PC-3 (cell line): ENCODE data around the gene RIOX2. TPM values are rescaled to one million over a fixed set of nuclear protein-coding genes. Genes with fewer than 3 reads are reported as not detected.

Experiments used
- ATAC-seq: fragments of 200-7000 bp; cut with Tn5 transposase; 2 replicates; pipeline ENCODE4 v1.9.1; 2020; ENCODE audit warnings: mild to moderate bottlenecking, moderate library complexity
- BruUV-seq: library from RNA; stranded (reverse); fragments of 400-500 nt; replicated peaks from 2 replicates; lab custom pipeline; 2021; lab: Mats Ljungman, UMichigan
- CTCF ChIA-PET: fragments of 300-600 bp; sonication (Branson Sonifier 250); formaldehyde crosslinking; loops from one replicate; lab custom pipeline; 2022; ENCODE audit warnings: antibody characterized with exemption; lab: Charles Lee
- POLR2A ChIA-PET: fragments of 300-600 bp; sonication (Branson Sonifier 250); formaldehyde crosslinking; loops from one replicate; lab custom pipeline; 2022; ENCODE audit warnings: antibody characterized with exemption; ENCODE audit not compliant: unreplicated experiment; lab: Charles Lee
- DNase-seq: peaks from one replicate; pipeline ENCODE4 v3.0.0-alpha.2; 2015
- H2AFZ ChIP-seq: fragments of 300-600 bp; sonication (generic); 2 replicates; pipeline ENCODE4 v1.6.0; 2016; ENCODE audit warnings: antibody characterized with exemption, low read length
- H3F3A ChIP-seq: fragments of 300-600 bp; sonication (generic); one replicate; pipeline ENCODE4 v1.6.0; 2017; ENCODE audit warnings: antibody characterized with exemption, low read length, control low read depth, mild to moderate bottlenecking; ENCODE audit not compliant: unreplicated experiment
- H3K27ac ChIP-seq: fragments of 300-600 bp; sonication (generic); 2 replicates; pipeline ENCODE4 v1.5.1; 2016; ENCODE audit warnings: mild to moderate bottlenecking, low read length
- H3K27me3 ChIP-seq: fragments of 300-600 bp; sonication (generic); 2 replicates; pipeline ENCODE4 v1.6.1; 2016; ENCODE audit warnings: low read length, mixed read lengths
- H3K36me3 ChIP-seq: fragments of 300-600 bp; sonication (generic); 2 replicates; pipeline ENCODE4 v1.6.1; 2016; ENCODE audit warnings: low read depth, mixed run types, low read length, mixed read lengths
- H3K4me1 ChIP-seq: fragments of 300-600 bp; sonication (generic); 2 replicates; pipeline ENCODE4 v1.5.1; 2016; ENCODE audit warnings: low read length; ENCODE audit not compliant: insufficient read depth
- H3K4me2 ChIP-seq: fragments of 300-600 bp; sonication (generic); 2 replicates; pipeline ENCODE4 v1.6.0; 2016; ENCODE audit warnings: low read length
- H3K4me3 ChIP-seq: fragments of 300-600 bp; sonication (generic); 2 replicates; pipeline ENCODE4 v1.5.1; 2016; ENCODE audit warnings: mild to moderate bottlenecking, low read length, mixed read lengths
- H3K79me2 ChIP-seq: fragments of 300-600 bp; sonication (generic); 2 replicates; pipeline ENCODE4 v1.6.1; 2017; ENCODE audit warnings: low read length, mixed read lengths
- H3K9ac ChIP-seq: fragments of 300-600 bp; sonication (generic); 2 replicates; pipeline ENCODE4 v1.6.0; 2016; ENCODE audit warnings: mild to moderate bottlenecking, low read length
- H3K9me2 ChIP-seq: fragments of 300-600 bp; sonication (generic); replicated peaks from 2 replicates; pipeline ENCODE4 v1.6.1; 2016; ENCODE audit warnings: mixed run types, low read length, mixed read lengths
- H3K9me3 ChIP-seq: fragments of 300-600 bp; sonication (generic); 2 replicates; pipeline ENCODE4 v1.6.1; 2016; ENCODE audit warnings: low read length, mixed read lengths
- H4K20me1 ChIP-seq: fragments of 300-600 bp; sonication (generic); 2 replicates; pipeline ENCODE4 v1.6.1; 2016; ENCODE audit warnings: low read length, mixed read lengths
- EZH2 ChIP-seq: fragments of 300-600 bp; sonication (generic); IDR thresholded peaks from one replicate; pipeline ENCODE4 v1.6.1; 2017; ENCODE audit warnings: antibody characterized with exemption, mild to moderate bottlenecking, low read length; ENCODE audit not compliant: unreplicated experiment
- EZH2phosphoT487 ChIP-seq: fragments of 300-600 bp; sonication (generic); IDR thresholded peaks from 2 replicates; pipeline ENCODE4 v1.6.1; 2018; ENCODE audit warnings: mild to moderate bottlenecking, antibody characterized with exemption, low read length, borderline replicate concordance
- intact Hi-C: fragments of 100-400 bp; cut with micrococcal nuclease; formaldehyde crosslinking; loops from 2 replicates; pipeline ENCODE4 v1.9.0; 2023
- total RNA-seq: library from RNA; depleted of rRNA; stranded (reverse); fragments of >200 nt; gene quantifications from 2 replicates; pipeline ENCODE4 v1.2.3, GENCODE V29; 2014; rRNA removed
- TF ChIP-seq, protein P1 (sequence below): fragments of 300-600 bp; sonication (generic); conservative IDR thresholded peaks from 2 replicates; pipeline ENCODE4 v1.5.1; 2017; ENCODE audit warnings: antibody characterized with exemption, low read depth, mild to moderate bottlenecking, low read length

Gene RIOX2
- total RNA-seq, 1 experiment from 2014 or later: 46.4 TPM

- no peaks in the 10 kb centered on the region for H3K9me2 ChIP-seq
- no peaks in the 10 kb centered on the region for H3K9me3 ChIP-seq
- H3K4me2 ChIP-seq: no peak overlapping the region
- no TSS peak for BruUV-seq
- no peaks in the 10 kb centered on the region for H4K20me1 ChIP-seq
- H3K9ac ChIP-seq: no peak overlapping the region
- H2AFZ ChIP-seq: no peak overlapping the region
- H3K27me3 ChIP-seq: no peaks in the 10 kb centered on the region
- no peak for ATAC-seq
- H3K4me3 ChIP-seq: no peak overlapping the region
- CTCF ChIA-PET: no interaction called here
- 0 out of 2 replicates have a peak, but pooled peaks cover 4% of the 10 kb centered on the region for H3K36me3 ChIP-seq
- no peaks in the 10 kb centered on the region for H3K4me1 ChIP-seq
- no peaks in the 10 kb centered on the region for H3F3A ChIP-seq
- no peak overlapping the region for H3K27ac ChIP-seq
- intact Hi-C loops: no loop called here
- TF ChIP-seq EZH2: no peak
- TF ChIP-seq EZH2phosphoT487: no peak
- TF ChIP-seq, protein P1, sequence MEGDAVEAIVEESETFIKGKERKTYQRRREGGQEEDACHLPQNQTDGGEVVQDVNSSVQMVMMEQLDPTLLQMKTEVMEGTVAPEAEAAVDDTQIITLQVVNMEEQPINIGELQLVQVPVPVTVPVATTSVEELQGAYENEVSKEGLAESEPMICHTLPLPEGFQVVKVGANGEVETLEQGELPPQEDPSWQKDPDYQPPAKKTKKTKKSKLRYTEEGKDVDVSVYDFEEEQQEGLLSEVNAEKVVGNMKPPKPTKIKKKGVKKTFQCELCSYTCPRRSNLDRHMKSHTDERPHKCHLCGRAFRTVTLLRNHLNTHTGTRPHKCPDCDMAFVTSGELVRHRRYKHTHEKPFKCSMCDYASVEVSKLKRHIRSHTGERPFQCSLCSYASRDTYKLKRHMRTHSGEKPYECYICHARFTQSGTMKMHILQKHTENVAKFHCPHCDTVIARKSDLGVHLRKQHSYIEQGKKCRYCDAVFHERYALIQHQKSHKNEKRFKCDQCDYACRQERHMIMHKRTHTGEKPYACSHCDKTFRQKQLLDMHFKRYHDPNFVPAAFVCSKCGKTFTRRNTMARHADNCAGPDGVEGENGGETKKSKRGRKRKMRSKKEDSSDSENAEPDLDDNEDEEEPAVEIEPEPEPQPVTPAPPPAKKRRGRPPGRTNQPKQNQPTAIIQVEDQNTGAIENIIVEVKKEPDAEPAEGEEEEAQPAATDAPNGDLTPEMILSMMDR: no peak
- POLR2A ChIA-PET: no interaction called here
- H3K79me2 ChIP-seq: no peaks in the 10 kb centered on the region
- no peak for DNase-seq
Observed at GRCh38 chr3:97896129-97896528, 76.1 kb downstream of the RIOX2 start.

DNA sequence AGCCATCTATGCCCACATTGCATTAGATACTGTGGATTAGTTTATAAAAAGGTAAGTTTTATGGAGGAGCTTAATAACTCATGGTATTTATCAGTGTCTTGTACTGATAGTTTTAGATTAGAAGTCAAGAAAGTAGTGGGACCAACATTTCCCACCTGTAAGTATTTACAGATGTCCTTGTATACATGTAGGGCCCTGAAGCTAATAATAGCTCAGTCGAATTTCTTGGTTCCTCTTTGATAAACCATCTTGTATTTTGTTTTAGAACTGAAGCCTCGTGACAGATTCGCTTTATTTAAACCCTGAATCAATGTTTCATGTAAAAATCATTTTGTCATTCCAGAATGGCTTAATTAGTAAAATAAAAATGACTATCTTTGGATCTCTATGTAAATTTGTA lies 77.0 kb downstream of the RIOX2 start:
- no peak for DNase-seq
- CTCF ChIA-PET: interaction anchor here (0.6 kb wide), 1 partner anchor 103 kb away, joined by 3 read pairs; no protein-coding TSS in a partner anchor
- POLR2A ChIA-PET: no interaction called here
- H3K36me3 ChIP-seq: no peaks in the 10 kb centered on the region
- H3K27me3 ChIP-seq: no peaks in the 10 kb centered on the region
- TF ChIP-seq EZH2 (no peak), EZH2phosphoT487 (no peak)
- TF ChIP-seq, protein P1: no peak
- H3F3A ChIP-seq: no peaks in the 10 kb centered on the region
- no peaks in the 10 kb centered on the region for H3K79me2 ChIP-seq
- H2AFZ ChIP-seq: no peak overlapping the region
- H4K20me1 ChIP-seq: no peaks in the 10 kb centered on the region
- ATAC-seq: no peak
- no peak overlapping the region for H3K4me3 ChIP-seq
- no TSS peak for BruUV-seq
- no peak overlapping the region for H3K4me2 ChIP-seq
- H3K9me2 ChIP-seq: no peaks in the 10 kb centered on the region
- no peaks in the 10 kb centered on the region for H3K9me3 ChIP-seq
- H3K4me1 ChIP-seq: no peaks in the 10 kb centered on the region
- H3K27ac ChIP-seq: no peak overlapping the region
- no peak overlapping the region for H3K9ac ChIP-seq
- intact Hi-C loops: no loop called here

DNA sequence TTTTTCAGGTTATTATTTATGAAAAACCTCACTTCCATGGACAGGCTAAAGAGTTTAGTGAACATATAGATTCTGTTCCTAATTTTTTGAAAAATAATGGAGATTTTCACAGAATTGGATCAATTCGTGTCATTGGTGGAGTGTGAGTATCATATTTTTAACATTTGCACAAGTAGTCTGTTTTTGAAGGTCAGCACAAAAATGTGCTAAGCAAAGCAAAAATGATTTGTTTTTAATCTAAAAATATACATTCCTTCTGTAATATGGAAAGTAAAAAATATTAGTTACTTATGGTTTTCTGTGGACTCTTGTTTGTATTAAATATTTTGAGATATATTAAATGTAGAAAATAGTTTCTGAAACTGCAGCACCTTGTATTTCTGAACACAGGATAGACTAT lies 79.4 kb downstream of the RIOX2 start:
- ChIA-PET CTCF (no interaction called here), POLR2A (no interaction called here)
- H3K79me2 ChIP-seq: no peaks in the 10 kb centered on the region
- intact Hi-C loops: no loop called here
- no peaks in the 10 kb centered on the region for H4K20me1 ChIP-seq
- no peak overlapping the region for H3K9ac ChIP-seq
- H3K9me3 ChIP-seq: no peaks in the 10 kb centered on the region
- no peaks in the 10 kb centered on the region for H3F3A ChIP-seq
- no peak overlapping the region for H3K4me2 ChIP-seq
- H3K27me3 ChIP-seq: no peaks in the 10 kb centered on the region
- H3K4me1 ChIP-seq: no peaks in the 10 kb centered on the region
- no peaks in the 10 kb centered on the region for H3K9me2 ChIP-seq
- no peak overlapping the region for H2AFZ ChIP-seq
- no TSS peak for BruUV-seq
- 0 out of 2 replicates have a peak, but pooled peaks cover 3% of the 10 kb centered on the region for H3K36me3 ChIP-seq
- no peak for DNase-seq
- no peak overlapping the region for H3K27ac ChIP-seq
- TF ChIP-seq EZH2: no peak
- no peak overlapping the region for H3K4me3 ChIP-seq
- ATAC-seq: no peak

Other genes starting within 250 kb of the RIOX2 start
- 3.2 and 12.1 TPM in 2 replicates for gene ARL6, start 207.7 kb downstream of the RIOX2 start, total RNA-seq
- 11.4 and 12.2 TPM in 2 replicates for gene CRYBG3, start 150.4 kb downstream of the RIOX2 start, total RNA-seq
- gene GABRR3, start 62.9 kb upstream of the RIOX2 start, total RNA-seq: not detected in 2 replicates
- gene OR5AC2, start 114.7 kb upstream of the RIOX2 start, total RNA-seq: not detected in 2 replicates
- not detected in 2 replicates for gene OR5H1, start 158.3 kb upstream of the RIOX2 start, total RNA-seq
- gene OR5H14, start 175.0 kb upstream of the RIOX2 start, total RNA-seq: not detected in 2 replicates
- gene OR5H15, start 194.3 kb upstream of the RIOX2 start, total RNA-seq: not detected in 2 replicates